Neural crest cell (in vitro differentiated cells): ENCODE measurements around the gene LIPT1. TPM values are rescaled to one million over a fixed set of nuclear protein-coding genes. Genes with fewer than 3 reads are reported as not detected.
"Not testable (repeated sequence)": the region's sequence is repeated elsewhere in the genome, so short reads cannot be mapped to it uniquely, and the experiment has no call there.

Experiments used
- DNase-seq: peaks from one replicate; pipeline ENCODE4 v3.0.0; 2021; ENCODE audit warnings: low read depth, mixed read lengths, low spot score
- H3K27ac Mint-ChIP-seq: one replicate; pipeline ENCODE4 v1.8.0; 2021; ENCODE audit warnings: mild to moderate bottlenecking, mixed read lengths; ENCODE audit not compliant: unreplicated experiment
- H3K27me3 Mint-ChIP-seq: 2 replicates; pipeline ENCODE4 v1.8.0; 2021; ENCODE audit warnings: low read depth, mild to moderate bottlenecking, mixed read lengths
- H3K36me3 Mint-ChIP-seq: 2 replicates; pipeline ENCODE4 v1.8.0; 2021; ENCODE audit warnings: low read depth, mild to moderate bottlenecking, mixed read lengths
- H3K4me1 Mint-ChIP-seq: 2 replicates; pipeline ENCODE4 v1.8.0; 2021; ENCODE audit warnings: mixed read lengths
- H3K4me3 Mint-ChIP-seq: one replicate; pipeline ENCODE4 v1.8.0; 2021; ENCODE audit warnings: mild to moderate bottlenecking, mixed read lengths
- H3K9me3 Mint-ChIP-seq: 2 replicates; pipeline ENCODE4 v1.8.0; 2021; ENCODE audit warnings: mixed read lengths
- CTCF ChIP-seq: fragments of 200-600 bp; sonication (generic); conservative IDR thresholded peaks from 2 replicates; pipeline ENCODE4 v1.5.0; 2021; ENCODE audit warnings: antibody characterized with exemption, mild to moderate bottlenecking
- total RNA-seq: library from RNA; stranded (reverse); gene quantifications from 2 replicates; pipeline ENCODE4 v1.2.1, GENCODE V29; 2021

The LIPT1 gene
- total RNA-seq, 1 donor from 2014 or later, result 6.8 TPM

GRCh38 chr2:99188357-99188756 is 33.6 kb downstream of the LIPT1 start:
- no peak for DNase-seq
- Mint-ChIP-seq H3K27me3 (no peaks in the 10 kb centered on the region), H3K4me3 (no peak overlapping the region), H3K9me3 (peaks cover 6% of the 10 kb centered on the region), H3K27ac (no peak overlapping the region), H3K36me3 (peaks cover 32% of the 10 kb centered on the region), H3K4me1 (no peaks in the 10 kb centered on the region)
- TF ChIP-seq CTCF, result no peak

GRCh38 chr2:99190548-99190947 is 35.8 kb downstream of the LIPT1 start:
- Mint-ChIP-seq H3K36me3 (peaks cover 40% of the 10 kb centered on the region), H3K27me3 (no peaks in the 10 kb centered on the region), H3K4me3 (no peak overlapping the region)

GRCh38 chr2:99192364-99192763 is 37.6 kb downstream of the LIPT1 start:
- not testable (repeated sequence) for H3K9me3 Mint-ChIP-seq, H3K4me1 Mint-ChIP-seq, H3K27me3 Mint-ChIP-seq, H3K4me3 Mint-ChIP-seq, H3K27ac Mint-ChIP-seq, DNase-seq
- H3K36me3 Mint-ChIP-seq, result peaks cover 37% of the 10 kb centered on the region

More at GRCh38 chr2:99190548-99190947, 35.8 kb downstream of the LIPT1 start:
- peak; percentile 27 for TF ChIP-seq CTCF
- no peak for DNase-seq
- H3K27ac Mint-ChIP-seq, result no peak overlapping the region
- no peaks in the 10 kb centered on the region for H3K4me1 Mint-ChIP-seq
- peaks cover 6% of the 10 kb centered on the region for H3K9me3 Mint-ChIP-seq

GRCh38 chr2:99198103-99198841 is 43.5 kb downstream of the LIPT1 start:
- Mint-ChIP-seq H3K27me3 (no peaks in the 10 kb centered on the region), H3K27ac (no peak overlapping the region), H3K4me3 (no peak overlapping the region), H3K4me1 (no peaks in the 10 kb centered on the region), H3K36me3 (peaks cover 18% of the 10 kb centered on the region), H3K9me3 (peaks cover 4% of the 10 kb centered on the region)
- no peak for DNase-seq
- no peak for TF ChIP-seq CTCF

GRCh38 chr2:99200076-99200800 is 45.5 kb downstream of the LIPT1 start:
- DNase-seq, result no peak
- Mint-ChIP-seq H3K27ac (no peak overlapping the region), H3K4me3 (no peak overlapping the region), H3K9me3 (peaks cover 4% of the 10 kb centered on the region), H3K27me3 (no peaks in the 10 kb centered on the region), H3K4me1 (no peaks in the 10 kb centered on the region), H3K36me3 (peaks cover 22% of the 10 kb centered on the region)
- TF ChIP-seq CTCF, result no peak
